GM18907 (cell line): ENCODE measurements around the gene PLEKHM2.
"Not testable (repeated sequence)": the region's sequence is repeated elsewhere in the genome, so short reads cannot be mapped to it uniquely, and the experiment has no call there.

ENCODE experiments used
- ATAC-seq: cut with Tn5 transposase; IDR thresholded peaks from one replicate; pipeline ENCODE4 v1.9.1; 2021; ENCODE audit warnings: mild to moderate bottlenecking, moderate library complexity; ENCODE audit not compliant: unreplicated experiment

Gene PLEKHM2

DNA sequence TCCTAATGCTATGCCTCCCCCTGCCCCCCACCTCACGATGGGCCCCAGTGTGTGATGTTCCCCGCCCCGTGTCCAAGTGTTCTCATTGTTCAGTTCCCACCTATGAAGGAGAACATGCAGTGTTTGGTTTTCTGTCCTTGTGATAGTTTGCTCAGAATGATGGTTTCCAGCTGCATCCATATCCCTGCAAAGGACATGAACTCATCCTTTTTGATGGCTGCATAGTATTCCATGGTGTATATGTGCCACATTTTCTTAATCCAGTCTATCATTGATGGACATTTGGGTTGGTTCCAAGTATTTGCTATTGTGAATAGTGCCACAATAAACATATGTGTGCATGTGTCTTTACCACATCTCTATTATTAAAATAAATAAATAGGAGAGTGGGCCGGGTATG is 15.2 kb downstream of the PLEKHM2 start:
- not testable (repeated sequence) for ATAC-seq

DNA sequence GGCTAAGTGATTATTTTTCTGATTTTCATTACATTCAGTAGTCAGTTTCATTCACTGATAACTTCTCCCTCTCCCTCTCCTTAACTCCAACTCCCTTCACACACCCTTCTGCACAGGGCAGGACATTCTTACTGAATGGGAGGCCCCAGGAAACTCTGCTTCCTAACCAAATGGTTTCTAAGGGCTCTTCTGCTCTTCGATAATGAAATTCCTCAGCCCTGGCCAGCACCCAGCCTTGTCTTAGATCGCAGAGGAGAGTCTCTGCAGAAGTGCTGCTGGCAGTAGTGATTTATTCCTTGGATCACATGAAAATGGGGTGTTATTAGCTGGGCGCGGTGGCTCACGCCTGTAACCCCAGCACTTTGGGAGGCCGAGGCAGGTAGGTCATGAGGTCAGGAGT is 16.4 kb downstream of the PLEKHM2 start:
- no peak for ATAC-seq

DNA sequence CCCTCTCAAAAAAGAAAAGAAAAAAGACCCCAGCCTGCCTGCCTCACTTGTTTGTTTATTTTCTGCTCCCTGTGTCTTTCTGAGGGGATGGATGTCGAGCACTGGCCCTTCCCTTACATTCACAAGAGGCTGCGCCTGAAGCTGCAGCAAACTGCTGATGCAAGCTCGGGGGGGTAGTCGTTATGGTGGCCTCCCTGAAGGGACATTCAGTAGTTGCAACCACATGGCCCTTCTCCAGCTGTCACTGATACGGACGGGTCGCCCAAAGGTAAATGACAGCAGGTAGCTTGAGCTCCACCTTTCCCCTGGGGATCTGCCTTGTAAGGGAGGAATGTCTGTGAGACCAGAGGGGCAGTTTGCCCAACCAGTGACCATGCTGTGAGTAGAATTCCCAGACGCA is 17.7 kb downstream of the PLEKHM2 start:
- no peak for ATAC-seq

DNA sequence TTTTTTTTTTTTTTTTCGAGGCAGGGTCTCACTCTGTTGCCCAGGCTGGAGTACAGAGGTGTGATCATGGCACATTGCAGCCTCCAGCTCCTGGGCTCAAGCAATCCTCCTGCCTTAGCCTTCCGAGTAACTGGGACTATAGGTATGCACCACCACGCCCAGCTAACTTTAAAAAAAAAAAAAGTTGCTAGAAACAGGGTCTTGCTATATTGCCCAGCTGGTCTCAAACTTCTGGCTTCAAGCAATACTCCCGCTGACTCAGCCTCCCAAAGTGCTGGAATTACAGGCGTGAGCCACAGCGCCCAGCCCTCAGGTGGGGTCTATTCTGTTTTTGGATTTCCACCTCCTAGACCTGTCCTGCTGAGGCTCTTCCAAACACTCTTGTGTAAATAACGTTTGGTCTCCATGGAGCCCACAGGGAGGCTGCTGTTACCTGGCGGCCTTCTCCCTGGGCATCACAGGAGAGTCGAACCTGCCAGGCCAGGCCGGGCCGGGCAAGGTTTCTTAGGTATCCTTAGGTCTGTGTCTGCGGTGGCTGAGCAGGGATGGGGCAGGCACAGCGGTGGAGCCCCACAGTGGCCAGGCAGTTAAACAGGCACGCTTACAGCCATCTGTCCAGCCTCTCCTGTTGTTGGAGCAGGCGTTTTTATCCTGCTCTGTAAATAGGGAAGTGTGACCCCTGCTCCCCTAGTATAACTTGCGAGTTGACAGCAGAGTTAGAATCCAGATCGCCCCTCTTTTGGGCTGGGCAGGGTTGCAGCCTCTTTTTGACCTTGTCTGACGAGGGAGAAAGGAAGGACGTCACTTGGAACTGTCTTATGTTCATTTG is 18.8 kb downstream of the PLEKHM2 start:
- ATAC-seq = no peak

DNA sequence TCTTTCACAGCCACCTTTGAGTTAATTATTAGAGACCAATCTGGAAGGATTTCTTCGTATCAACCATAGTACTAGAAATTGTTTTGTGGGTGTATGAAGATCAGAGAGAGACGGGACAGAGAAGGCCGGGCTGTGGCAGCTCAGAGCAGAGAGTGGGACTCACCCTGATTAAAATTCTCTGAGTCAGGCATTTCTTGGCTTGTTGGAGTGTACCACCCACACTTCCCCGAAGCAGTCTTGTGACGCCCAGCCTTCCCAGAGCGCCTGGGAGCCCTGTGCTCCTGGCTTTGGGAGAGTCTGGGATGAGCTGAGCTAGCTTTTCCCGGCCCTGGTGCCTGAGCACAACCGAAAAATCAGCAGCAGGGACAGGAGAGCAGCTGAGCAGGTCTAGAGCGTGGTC is 19.4 kb downstream of the PLEKHM2 start:
- ATAC-seq = no peak

DNA sequence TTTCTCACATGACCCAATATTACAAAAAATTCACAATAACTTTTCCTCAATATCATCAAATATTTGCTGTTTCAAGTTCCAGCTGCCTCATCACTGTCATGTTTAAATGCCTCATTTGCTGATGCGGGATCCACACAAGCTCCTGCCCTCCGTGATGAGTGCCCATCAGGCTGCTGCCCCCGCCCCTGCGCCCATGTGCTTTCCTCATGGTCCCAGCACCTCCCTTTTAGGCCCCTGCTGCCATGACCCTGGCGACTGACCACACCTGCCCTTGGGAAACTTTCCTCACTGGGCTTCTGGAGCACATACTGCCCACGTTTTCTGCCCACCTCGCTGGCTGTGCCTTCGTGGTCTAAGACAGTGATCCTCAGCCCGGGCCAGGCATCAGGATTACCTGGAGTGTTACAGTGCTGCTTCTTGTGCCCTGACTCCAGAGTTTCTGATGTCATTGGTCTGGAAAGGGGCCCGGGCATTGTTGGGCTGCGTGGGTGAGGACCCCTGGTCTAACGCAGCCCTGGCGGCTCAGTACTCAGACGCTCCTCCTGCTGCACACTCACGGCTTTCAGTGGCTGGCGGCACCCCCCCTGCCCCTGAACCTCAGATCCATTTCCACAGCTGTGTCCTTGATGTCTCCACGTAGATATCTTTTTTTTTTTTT is 20.5 kb downstream of the PLEKHM2 start:
- ATAC-seq = no peak

DNA sequence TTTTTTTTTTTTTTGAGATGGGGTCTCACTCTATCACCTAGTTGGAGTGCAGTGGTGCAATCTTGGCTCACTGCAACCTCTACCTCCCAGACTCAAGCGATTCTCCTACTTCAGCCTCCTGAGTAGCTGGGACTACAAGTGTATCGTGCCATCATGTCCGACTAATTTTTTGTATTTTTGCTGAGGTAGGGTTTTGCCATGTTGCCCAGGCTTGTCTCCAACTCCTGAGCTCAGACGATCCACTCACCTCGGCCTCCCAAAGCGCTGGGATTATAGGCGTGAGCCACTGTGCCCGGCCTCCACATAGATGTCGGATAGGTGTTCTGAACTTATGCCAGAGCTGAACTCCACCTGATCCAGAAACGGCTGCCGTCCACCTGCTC is 21.1 kb downstream of the PLEKHM2 start:
- ATAC-seq = no peak

DNA sequence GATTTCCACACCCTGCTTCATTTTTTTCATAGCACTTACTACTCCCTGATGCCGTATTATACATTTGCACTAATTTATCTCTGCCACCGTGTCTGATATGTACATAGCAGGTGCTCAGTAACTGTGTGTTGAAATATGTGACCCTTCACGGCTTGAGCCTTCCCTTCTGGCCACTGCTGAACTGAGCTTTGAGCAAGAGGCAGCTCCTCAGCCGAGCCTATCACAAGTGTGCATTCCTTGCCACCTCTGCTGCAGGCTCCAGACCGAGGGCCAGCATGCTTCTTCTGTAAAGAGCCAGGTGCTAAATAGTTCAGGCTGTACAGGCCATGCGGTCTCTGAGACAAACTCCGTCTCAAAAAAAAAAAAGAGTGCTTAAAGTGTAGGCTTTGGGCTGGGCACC is 22.6 kb downstream of the PLEKHM2 start:
- ATAC-seq = no peak

DNA sequence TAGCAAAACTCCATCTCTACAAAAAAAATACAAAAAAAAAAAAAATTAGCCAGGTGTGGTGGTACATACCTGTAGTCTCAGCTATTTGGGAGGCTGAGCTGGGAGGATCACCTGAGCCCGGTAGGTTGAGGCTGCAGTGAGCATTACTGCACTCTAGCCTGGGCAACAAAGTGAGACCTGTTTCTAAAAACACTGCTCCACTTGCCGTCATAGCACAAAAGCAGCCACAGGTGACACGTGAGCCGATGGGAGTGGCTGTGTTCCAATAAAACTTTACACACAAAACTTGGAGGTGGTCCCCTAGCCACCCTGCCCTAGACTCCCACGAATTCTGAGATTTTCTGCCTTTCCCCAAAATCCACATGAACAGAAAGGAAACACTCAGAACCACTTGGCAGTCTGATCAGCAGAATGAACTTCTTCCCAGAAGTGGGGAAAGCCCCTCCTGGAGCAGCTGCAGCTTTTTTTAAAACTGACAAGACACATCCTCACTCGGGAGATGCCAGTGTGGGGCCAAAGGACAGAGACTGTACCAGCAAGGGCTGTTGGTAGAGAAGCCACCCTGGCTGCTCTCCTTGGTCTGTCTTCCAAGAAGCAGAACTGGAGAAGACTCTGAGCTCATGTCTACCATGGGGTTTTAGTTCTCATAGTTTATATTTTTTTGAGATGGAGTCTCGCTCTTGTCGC is 23.3 kb downstream of the PLEKHM2 start:
- no peak for ATAC-seq

DNA sequence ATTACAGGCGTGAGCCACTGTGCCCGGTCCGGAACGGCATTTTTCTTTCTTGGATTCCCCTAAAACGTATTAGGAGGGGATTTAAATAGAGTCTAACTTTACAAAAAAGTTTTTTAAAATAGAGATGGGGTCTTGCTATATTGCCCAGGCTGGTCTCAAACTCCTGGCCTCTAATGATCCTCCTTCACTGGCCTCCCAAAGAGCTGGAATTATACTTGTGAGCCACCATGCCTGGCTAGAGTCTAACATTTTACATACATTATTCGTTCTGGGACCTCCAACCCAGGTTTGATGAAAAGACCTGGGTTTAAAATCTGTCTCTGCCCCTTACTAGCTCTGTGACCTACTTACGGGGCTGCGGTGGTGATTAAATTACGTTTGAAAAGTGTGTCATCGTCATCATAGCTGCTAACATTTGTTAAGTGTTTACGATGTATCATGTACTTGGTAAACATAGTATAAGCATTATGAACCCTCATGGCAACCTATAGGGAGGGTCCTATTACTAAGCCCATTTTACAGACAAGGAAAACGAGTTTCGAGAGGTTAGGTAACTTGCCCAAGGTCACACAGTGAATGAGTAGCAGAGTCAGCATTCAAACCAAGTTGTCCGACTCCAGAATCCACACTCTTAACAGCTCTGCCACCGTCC is 24.5 kb downstream of the PLEKHM2 start:
- ATAC-seq = no peak

DNA sequence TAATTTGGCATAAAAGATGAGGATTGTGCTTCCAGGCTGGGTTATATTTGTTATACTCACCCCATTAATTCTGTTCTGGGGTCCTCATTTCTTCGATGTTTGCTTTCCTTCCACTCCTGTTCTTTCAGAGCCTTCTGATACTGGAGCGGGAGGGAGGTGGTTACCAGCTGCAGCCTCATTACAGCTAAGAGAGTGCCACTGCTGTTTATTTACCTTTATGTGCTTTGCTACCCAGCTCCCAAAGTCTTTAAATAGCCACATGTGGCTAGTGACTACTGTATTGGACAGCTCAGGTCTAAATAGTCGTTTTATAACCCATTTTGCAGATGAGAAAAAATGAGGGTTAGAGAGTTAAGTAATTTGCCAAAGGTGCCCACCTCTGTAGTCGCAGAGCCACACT is 25.1 kb downstream of the PLEKHM2 start:
- no peak for ATAC-seq

DNA sequence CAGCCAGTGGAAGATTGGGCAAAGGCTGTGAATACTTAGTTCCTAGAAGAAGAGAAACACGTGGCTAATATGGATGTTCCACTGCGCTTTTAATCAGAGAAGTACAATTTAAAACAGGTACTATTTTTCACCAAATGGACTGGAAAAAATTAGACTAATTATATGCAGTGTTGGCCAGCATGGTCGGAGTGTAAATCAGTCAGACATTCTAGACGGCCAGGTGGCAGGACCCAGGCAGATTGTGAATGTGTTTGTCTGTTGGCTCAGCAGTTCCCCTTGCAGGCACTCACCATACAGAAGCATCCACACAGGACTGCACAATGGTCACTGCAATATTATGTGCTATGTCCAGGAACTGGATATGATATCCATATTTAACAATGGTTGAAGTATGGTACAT is 28.0 kb downstream of the PLEKHM2 start:
- ATAC-seq = no peak

DNA sequence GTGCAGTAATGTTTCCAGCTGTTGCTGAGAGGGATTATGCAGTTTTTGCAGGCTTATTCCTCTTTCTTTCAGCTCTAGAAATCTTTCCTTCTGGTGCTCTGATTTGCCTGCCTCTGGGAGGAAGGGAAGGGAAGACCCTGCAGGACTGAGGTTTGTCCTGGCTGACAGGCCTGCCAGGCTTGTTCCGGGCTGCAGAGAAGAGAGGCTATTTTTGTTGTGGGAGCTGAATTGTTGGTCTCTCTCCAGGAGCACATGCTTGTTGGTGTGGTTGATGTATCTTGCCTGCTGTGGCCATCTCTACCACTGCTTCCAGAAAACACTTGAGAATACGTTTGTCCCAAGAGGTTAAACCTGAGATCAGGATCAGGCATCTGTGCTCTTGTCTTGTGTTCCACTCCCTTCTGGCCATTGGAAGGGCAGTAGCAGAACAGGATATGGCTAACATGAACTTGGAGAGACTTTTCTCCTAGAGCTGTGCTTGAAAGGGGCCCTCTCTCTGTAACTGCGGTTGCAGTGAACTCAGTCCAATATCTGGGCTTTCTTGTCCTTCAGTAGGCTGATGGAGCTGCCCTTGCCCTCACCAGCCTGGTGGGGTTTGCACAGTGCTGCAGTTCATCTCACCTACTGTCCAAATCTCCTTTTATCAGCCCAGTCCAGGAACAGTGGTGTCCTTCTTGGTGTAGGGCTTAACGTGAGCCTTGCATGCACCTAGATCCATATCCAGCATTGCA is 30.5 kb downstream of the PLEKHM2 start:
- no peak for ATAC-seq

DNA sequence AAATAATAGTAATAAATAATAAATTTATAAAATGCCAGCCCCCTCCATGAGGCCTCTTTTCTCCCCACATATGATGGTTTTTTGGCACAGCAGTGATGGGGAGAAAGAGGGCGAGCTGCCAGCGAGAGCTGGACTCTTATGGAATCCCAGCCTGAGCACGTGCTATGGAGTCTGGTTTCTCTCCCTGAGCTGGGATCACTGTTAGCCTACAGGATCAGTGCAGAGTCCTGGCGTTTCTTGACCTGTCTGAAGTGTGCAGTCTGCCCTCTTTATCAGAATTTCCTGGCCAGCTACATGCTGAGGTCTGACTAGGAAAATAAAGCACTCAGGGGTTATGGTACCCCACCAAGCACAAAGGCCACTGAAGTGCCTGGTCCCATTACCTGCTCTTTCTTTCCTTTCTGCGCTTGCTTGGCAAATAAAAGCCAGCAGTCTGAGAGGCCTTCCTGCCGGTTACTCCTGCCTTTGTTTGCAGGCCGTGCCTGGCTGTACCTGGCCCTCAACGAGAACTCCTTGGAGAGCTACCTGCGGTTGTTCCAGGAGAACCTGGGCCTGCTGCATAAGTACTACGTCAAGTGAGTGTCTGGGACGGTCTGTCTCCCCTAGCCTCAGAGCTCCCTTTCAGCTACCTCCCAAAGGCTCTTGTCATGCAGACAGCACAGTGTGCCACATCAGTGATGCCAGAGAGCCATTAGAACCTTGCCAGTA is 33.5 kb downstream of the PLEKHM2 start:
- ATAC-seq = no peak

DNA sequence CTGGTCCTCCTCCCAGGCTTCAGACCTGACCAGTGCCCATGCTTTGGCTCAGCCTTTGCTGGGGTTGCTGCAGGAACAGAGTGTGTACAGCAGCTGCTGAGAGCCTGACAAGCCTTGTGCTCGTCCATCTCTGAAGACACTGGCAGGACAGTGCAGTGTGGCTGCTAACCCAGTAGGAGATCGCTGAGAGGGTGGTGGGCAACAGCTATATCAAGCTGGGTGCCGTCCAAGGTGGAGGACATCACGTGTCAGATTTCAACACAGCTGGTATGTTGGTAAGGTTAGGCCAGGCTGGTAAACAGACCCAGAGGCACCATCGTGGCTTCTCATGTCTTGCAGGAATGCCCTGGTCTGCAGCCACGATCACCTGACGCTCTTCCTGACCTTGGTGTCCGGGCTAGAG is 34.1 kb downstream of the PLEKHM2 start:
- no peak for ATAC-seq

DNA sequence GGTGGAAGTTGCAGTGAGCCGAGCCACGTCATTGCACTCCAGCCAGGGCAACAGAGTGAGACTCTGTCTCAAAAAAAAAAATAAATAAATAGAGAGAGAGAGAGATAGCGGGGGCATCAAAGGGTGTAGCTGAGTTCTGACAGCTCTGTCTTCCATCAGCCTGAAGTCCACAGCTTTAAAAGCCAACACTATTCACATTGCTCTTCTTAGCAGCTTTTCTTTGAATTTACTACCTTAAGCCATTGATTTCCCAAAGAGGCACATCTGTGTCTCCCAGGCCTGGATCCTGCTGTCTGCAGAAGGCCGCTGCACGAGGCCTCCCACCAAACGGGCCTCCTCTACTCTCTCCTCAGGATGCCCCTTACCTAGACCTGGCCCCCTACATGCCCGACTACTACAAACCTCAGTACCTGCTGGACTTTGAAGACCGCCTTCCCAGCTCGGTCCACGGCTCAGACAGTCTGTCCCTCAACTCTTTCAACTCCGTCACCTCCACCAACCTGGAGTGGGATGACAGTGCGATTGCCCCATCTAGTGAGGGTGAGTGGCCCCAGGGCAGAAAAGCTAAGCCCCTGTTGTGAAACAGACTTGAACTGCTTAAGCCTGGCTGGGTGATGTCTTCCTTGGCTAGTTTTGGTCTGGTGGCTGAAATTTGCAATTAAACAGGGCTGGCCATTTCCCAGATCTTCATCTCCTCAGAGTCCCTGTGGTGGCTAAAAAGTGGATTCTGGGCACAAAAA is 35.4 kb downstream of the PLEKHM2 start:
- no peak for ATAC-seq

DNA sequence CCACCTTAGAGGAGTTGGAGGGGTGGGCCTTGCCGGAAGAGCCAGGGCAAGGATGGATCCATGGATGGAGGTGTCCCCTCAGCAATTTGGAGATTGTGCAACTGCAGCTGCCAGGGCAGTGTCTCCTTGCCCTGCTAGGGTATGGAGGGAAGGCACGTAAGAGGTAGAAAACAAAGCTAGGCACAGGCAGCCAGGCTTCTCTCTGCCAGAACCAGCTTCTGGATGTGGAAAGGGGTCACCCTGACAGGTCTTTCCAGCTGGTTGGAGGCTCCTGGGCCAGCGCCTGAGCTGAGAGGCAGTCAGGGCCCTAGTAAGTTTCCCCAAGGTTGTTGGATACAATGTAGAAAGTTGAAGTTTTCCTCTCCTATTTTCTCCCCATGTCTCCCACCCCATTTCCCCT is 36.7 kb downstream of the PLEKHM2 start:
- no peak for ATAC-seq

DNA sequence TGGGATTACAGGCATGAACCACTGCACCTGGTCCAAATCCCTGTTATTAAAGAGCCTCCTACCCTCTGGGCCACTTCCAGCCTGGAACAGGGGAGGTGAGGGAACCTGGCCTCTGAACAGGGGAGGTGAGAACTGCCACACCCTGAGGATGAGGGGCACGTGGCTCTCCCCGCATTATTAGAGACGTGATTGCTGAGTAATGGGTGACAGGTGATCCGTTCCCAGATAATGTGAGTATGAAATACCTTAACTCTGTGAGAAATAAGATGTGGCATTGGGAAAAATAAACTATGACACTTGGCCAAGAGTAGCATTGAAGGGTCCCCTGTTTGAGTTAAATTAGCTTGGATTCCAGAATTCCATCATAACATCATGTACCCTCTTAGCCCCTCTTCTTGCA is 38.3 kb downstream of the PLEKHM2 start:
- no peak for ATAC-seq

DNA sequence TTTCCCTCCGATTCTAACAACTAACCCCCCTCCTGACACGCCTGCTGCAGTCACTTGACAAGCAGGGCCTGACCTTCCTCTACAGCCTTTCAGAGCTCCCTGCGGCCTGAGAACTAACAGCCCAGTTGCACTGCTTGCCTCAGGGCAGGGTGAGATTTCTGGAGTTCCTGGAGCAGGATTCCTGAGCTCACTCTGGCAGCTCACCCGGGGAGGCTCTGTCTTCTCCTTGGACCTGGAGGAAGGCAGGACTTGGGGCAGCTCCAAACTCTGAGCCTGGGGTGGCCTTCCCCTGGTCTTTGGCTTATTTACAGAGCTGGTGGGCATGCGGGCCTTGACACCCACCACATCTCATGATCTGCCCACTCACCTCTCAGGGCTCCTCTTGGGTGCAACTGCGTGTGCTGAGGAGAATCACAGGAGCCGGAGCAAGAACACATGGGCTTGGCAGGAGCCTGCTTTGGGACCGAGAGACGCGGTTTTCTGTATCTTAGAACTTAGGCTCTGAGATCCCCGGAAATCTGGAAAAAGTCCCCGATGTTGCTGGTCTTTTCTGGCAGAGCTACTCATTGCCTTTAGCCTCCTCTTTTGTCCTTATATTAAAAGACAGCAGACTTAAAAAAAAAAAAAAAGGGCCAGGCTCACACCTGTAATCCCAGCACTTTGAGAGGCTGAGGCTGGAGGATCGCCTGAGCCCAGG is 38.9 kb downstream of the PLEKHM2 start:
- no peak for ATAC-seq
